GM21515 (cell line): Measurements from ENCODE around the gene IP6K2.
"Not testable (repeated sequence)": the region's sequence is repeated elsewhere in the genome, so short reads cannot be mapped to it uniquely, and the experiment has no call there.

Source experiments
- ATAC-seq: cut with Tn5 transposase; IDR thresholded peaks from one replicate; pipeline ENCODE4 v1.9.1; 2021; ENCODE audit not compliant: unreplicated experiment

Gene IP6K2

GRCh38 chr3:48733752-48734518, 16.9 kb upstream of the IP6K2 start:
- ATAC-seq: not testable (repeated sequence)

- ATAC-seq: no peak
Measured at GRCh38 chr3:48727511-48727910, 10.5 kb upstream of the IP6K2 start.

- ATAC-seq: not testable (repeated sequence)
Measured at GRCh38 chr3:48725185-48725855, 8.3 kb upstream of the IP6K2 start.

- no peak for ATAC-seq
Measured at GRCh38 chr3:48723725-48724124, 6.7 kb upstream of the IP6K2 start.

- ATAC-seq: not testable (repeated sequence)
Measured at GRCh38 chr3:48723293-48723692, 6.3 kb upstream of the IP6K2 start.

GRCh38 chr3:48716508-48716981, 476 bp downstream of the IP6K2 start:
- ATAC-seq: no peak

GRCh38 chr3:48715174-48715800, 1.7 kb downstream of the IP6K2 start:
- ATAC-seq: no peak

GRCh38 chr3:48711727-48712126, 5.3 kb downstream of the IP6K2 start:
- no peak for ATAC-seq

- no peak for ATAC-seq
Measured at GRCh38 chr3:48709051-48709461, 8.0 kb downstream of the IP6K2 start.

GRCh38 chr3:48708481-48708889, 8.5 kb downstream of the IP6K2 start:
- no peak for ATAC-seq

GRCh38 chr3:48707157-48707556, 9.9 kb downstream of the IP6K2 start:
- no peak for ATAC-seq

- ATAC-seq: no peak
Measured at GRCh38 chr3:48702320-48702920, 14.6 kb downstream of the IP6K2 start.

GRCh38 chr3:48700731-48701405, 16.2 kb downstream of the IP6K2 start:
- ATAC-seq: no peak

- ATAC-seq: no peak
Measured at GRCh38 chr3:48698891-48699290, 18.1 kb downstream of the IP6K2 start.

GRCh38 chr3:48697952-48698351, 19.1 kb downstream of the IP6K2 start:
- ATAC-seq: no peak

GRCh38 chr3:48696601-48697000, 20.4 kb downstream of the IP6K2 start:
- no peak for ATAC-seq

GRCh38 chr3:48696156-48696555, 20.9 kb downstream of the IP6K2 start:
- no peak for ATAC-seq

GRCh38 chr3:48695393-48695753, 21.6 kb downstream of the IP6K2 start:
- ATAC-seq: no peak

- no peak for ATAC-seq
Measured at GRCh38 chr3:48694610-48695392, 22.2 kb downstream of the IP6K2 start.

- no peak for ATAC-seq
Measured at GRCh38 chr3:48693826-48694225, 23.2 kb downstream of the IP6K2 start.
